Measurements from ENCODE around the gene VWF.
"Not testable (repeated sequence)": the region's sequence is repeated elsewhere in the genome, so short reads cannot be mapped to it uniquely, and the experiment has no call there.

The VWF gene

DNA sequence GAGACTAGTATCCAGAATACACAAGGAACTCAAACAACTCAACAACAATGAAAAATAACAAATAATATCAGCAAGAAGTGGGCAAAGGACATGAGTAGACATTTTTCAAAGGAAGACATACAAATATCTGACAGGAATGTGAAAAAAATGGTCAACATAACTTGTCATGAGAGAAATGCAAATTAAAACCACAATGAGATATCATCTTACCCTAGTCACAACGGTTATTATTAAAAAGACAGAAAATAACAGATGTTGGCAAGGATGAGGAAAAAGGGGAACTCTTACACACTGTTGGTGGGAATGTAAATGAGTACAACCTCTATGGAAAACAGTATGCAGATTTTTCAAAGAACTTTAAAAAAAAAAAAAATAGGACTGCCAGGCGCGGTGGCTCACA, 20.4 kb downstream of the VWF start:
- DNase-seq (ENCODE audit: low read depth) = no peak

DNA sequence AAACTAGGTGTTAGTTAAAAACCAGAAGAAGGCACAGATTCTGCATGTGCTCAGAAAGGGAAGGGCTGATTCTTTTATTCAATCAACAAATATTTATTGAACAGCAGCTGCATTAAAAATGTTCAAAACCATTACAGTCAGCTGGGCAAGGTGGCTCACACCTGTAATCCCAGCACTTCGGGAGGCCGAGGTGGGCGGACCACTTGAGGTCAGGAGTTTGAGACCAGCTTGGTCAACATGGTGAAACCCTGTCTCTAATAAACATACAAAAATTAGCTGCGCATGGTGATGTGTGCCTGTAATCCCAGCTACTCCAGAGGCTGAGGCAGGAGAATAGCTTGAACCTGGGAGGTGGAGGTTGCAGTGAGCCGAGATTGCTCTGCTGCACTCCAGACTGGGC, 22.4 kb downstream of the VWF start:
- not testable (repeated sequence) for DNase-seq (ENCODE audit: low read depth)

DNA sequence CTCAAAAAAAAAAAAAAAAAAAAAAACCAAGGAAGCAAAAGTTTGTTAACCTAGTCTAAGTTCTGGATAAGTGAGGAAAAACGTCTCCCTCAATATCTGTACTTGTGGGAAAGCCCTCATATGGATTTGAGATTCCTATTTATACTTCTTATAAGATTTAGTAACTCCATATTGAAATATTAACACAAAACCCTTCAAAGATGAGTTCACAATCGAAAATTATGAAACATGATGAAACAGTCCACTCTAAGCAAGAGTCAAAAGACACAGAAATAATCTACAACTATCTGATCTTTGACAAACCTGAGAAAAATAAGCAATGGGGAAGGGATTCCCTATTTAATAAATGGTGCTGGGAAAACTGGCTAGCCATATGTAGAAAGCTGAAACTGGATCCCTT, 25.2 kb downstream of the VWF start:
- no peak for DNase-seq (ENCODE audit: low read depth)

DNA sequence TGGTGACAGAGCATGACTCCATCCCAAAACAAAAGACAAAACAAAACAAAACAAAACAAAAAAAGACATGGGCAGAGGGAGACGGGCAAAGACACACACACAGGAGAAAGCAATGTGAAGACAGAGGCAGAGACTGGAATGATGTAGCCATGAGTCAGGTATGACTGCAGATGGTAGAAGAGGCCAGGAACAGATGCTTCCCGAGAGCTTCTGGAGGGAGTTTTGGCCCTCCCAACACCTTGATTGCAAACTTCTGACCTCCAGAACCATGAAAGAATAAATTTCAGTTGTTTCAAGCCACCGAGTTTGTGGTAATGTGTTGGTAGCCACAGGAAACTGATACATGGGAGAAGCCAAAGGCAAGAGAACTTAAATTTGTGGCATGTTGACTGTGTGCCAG, 27.1 kb downstream of the VWF start:
- no peak for DNase-seq (ENCODE audit: low read depth)

DNA sequence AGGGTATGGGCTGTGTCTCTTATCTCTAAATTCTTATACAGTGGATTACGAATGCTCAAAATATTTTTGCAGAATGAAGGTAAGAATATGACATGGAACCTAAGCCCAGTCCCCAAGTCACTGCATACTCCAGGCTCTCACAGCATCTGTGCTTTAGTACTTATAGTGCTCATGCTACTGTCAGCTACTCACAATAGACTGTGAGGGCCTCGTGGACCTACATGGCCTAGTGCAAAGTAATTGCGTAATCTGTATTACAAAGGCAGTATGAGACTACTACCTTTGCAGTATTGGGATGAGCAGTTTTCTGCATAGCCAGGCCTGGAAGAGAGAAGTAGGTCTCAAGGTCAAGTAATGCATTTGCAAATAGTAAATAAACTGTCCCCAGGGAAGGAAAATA, 27.9 kb downstream of the VWF start:
- DNase-seq (ENCODE audit: low read depth) = no peak

DNA sequence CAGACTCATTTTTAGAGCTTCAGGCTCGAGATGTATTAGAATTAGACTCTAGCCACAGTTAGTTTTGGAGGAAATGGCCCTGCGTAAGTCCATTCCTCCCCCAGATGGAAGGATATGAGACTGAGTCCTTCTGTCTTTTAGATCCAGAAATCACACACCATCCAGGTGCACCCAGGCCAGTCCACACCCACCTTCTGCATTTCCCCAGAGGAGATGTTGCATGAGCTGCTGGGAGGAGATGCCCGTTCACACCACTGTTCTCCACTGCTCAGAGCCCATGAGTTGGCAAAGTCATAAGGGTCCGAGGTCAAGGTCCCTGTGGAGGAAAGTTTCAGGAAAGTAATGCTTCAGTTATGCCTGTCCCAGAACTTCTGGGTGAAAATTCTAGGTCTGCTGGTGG, 29.2 kb downstream of the VWF start:
- no peak for DNase-seq (ENCODE audit: low read depth)

DNA sequence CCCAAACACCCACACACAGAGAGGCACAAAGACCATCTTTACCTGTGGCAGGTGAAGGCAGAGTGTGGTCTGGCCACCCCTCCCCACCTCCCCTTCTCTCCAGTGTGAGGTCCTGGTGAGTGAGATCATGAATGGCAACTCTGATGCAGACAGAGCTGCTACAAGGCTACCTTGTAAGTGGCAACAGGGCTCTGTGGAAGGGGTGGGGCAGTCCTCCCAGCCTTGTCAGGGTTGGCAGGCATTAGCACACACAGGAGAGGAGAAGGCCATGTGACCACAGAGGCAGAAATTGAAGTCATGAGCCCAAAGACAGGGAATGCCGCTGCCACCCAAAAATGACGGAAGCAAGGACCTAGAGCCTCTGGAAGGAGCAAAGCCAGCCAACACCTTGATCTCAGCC, 30.7 kb downstream of the VWF start:
- no peak for DNase-seq (ENCODE audit: low read depth)

DNA sequence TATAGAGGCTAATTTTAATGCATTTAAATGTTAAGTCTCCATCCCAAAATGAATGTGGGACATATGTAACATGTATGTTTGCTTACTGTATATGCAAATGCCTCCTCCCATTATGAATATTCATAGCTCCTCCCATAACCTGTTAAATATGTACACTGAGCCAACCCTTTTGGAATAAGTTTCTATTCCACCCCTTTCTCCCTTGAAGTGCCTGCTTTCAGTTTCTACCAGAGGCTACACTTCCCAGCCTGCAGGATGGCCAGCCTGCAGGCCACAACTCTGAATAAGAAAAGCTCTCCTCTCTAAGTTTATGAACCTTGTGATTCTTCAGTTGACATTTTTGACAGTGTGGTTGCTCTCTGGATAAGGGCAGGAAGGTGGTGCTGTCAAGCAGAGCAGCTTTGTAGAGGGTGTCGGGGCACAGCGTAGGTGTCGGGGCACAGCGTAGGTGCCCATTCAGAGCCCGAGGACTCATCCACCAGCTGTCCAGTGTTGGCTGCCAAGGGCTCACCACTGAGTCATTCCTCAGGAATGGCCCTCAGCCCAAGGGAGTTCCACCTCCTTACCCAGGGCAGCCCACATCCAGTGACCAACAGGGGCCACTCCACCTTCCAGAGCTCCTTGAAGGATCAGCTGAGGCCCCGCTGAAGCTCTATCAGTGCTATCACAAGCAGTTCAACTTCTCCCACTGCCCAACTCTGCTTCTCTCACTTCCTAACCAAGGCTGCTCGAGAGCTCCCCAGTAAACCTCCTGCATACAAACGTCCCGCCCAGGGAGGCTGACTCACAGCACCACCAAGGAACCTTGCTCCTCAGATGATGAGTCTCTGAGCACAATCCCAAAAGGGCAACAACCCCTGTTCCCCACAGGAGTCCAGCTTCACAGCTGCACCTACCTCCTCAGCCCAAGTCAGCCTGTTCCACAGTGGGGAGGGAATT, 31.4 kb downstream of the VWF start:
- peak; percentile 59 for DNase-seq (ENCODE audit: low read depth)

DNA sequence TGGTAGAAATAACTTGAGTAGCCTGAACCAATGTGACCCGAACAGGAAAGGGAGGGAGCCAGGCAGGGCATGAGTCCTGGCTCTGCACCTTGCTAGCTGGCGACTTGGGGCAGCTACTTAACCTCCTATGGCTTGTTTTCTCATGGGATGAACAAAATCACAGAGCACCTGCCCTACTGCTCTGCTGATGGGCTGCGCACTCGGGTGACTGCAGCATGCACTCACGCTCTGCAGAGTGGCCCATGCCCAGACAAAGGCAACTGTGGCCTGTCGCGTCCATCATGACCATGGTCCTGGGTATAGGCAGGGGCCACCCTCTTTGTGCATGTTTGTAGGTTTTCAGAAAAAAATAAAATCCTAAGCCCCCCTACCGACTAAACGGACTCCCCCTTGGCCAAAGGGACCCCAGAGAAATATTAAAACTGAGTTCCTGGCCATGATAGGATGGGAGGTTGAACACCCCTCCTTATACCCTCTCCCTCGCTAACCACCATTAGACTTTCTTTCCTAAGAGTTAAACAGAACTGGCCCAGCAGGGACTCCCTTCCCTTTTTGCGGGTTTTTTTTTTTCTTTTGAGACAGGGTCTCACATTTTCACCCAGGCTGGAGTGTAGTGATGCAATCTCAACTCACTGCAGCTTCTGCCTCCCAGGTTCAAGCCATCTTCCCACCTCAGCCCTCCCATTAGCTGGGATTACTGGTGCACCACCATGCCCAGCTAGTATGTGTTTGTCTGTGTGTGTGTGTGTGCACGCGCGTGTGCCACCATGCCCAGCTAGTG, 32.5 kb downstream of the VWF start:
- DNase-seq (ENCODE audit: low read depth) = no peak

DNA sequence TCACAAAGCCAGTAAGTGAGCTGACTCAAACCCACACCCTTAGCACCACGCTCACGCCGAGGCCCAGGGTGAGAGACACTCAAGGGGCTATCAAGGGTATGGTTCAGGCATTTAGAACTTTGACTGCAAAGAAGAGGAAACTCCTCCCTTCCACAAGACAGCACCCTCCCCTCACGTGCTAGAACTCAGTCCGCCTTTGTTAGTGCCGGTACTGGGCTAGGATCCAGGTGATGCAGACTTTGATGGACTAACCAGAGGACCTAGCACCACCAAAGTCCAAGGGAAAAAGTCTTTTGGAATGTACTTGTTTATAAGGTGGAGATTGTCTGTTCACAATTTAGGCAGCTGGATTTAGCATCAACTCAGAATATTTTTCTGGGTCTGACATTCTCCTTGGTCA, 33.7 kb downstream of the VWF start:
- no peak for DNase-seq (ENCODE audit: low read depth)

DNA sequence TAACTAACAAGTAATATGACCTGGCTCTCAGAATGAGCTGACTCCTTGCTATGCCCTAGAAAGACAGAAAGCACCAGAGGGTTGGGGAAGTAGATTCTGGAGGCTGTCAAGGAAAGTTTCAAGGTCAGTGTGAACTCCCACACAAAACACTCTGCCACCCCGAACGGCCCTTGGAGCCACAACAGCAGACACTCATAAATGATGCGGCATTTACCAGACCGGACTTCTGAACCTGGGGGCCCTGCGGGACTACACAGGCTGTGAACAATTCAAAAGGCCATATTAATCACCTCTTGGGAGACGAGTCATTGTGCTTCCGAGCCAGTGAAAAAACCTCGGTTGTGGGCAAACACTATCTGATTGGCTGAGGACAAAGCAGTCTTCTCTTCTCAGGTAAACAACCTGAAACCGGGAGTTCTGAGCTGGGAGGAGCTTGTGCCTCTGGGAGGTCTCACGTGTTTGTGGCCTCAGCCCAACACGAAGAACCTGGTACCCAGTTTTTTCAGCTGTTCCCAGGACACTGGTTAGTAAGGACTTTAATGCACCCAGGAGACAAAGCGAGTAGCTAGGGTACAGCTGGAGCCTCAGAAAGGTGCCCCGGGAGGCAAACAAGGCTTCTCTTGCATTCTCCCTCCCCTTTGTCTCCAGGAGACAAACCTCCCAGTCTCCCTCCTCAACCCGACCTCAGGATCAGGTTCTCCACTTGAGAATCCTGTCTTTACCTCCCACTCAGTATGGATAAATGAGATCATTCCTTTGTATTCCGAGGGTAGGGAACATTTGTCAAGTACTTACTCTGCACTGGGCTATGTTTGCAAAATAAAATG, 35.3 kb downstream of the VWF start:
- DNase-seq (ENCODE audit: low read depth) = no peak

DNA sequence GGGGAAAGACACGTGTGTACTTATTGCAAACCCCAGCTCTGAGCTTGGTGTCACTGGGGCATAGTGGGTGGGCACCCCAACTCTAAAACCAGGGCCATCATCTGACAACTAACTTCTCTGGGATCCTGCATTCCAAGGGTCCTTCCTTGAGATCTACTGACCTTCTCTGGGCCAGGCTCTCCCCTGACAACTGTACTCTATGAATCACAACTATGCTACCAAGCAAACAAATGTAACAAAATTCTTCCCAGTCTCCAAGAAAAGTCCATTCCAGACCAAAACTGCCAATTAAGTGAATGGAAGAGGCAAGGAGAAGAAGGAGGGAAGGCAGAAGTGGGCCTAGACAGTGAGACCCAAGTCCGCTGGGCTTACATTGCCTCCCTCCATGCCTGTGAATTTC, 38.2 kb downstream of the VWF start:
- no peak for DNase-seq (ENCODE audit: low read depth)

DNA sequence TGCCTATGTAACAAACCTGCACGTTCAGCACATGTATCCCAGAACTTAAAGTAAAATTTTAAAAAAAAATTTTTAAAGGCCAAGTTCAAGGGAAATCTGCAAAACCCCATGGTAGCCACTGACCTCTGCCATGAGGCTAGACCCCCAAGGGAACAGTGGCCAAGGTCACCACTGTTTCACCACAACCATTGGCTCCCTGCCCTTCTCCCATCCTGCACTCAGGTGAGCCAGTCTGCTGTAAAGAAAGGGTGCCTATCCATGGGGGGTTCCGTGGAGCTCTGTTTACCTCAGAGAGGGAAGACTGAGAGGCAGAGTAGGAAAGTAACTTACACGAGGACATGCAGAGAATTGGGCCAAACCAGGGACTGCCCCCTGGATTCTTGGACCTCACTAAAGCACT, 38.6 kb downstream of the VWF start:
- no peak for DNase-seq (ENCODE audit: low read depth)

DNA sequence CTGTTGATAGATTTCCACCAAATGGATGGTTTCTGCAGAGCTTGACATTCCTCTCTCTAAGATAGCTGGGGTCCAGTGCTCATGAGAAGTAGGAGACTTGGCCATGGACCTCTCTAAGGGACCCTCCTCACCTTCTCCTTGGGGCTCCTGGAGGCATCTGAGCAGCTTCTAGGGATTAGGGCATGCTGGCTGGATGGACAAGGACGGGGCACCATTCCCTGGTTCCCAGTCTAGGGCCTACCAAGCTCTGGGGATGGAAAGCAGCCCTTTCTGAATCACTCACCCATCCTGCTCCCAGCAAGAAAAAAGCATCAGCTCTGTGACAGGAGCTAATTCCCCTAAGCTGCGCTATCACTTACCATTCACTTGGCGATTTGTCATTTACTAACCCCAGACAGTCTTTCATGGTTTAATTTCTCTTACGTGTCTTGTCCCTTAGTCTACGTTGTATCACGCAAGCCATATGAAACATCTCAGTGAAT, 39.5 kb downstream of the VWF start:
- DNase-seq (ENCODE audit: low read depth) = no peak

DNA sequence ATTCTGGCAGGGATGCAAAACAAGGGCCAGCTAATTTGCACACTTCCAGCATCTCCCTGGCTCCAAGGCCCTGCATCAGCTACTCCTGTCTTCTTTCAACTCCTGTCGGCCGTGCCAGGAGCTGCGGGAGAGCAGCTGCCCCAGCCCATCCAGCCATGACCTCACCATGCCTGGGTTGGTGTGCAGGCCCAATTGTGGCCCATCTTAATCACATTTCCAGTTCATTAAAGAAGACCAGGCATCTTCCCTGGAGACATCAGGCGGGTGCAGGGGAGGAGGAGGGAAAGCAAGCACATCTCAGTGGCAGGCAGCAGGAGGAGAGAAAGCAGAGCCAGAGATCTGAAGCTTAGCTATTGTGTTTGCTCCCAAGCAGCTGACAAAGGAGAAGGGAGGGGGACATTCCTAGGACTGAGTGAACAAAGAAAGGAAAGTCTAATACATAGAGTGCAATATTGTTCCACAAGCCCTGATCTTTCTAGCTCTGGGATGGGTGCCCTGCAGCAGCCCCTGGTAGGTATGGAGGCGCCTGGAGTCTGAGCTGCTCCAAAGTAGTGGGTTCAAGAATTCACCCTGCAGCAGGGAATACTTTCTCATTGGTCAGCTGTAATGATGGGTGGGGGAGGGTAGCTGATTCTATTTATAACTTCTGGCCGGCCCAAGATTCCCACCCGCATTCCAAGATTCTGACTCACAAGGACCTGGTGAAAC, 40.1 kb downstream of the VWF start:
- no peak for DNase-seq (ENCODE audit: low read depth)

DNA sequence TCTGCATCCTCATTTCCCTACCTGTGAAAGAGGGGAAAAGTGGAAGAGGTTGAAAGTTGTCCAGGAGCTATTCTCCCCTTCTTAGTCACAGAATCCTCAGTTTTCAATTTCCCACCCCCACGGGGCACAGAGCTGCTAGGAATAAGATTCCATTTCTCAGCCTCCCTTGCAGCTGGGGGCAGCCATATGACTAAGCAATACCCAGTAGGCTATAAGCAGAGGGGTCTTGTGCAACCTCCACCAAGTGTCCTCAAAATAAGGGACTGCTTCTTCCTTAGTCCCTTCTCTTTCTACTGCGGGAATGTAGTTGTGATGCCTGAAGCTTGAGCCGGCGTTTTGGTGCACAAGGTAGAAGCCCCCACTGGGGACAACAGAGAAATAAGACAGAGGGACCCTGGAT, 40.9 kb downstream of the VWF start:
- DNase-seq (ENCODE audit: low read depth) = no peak

DNA sequence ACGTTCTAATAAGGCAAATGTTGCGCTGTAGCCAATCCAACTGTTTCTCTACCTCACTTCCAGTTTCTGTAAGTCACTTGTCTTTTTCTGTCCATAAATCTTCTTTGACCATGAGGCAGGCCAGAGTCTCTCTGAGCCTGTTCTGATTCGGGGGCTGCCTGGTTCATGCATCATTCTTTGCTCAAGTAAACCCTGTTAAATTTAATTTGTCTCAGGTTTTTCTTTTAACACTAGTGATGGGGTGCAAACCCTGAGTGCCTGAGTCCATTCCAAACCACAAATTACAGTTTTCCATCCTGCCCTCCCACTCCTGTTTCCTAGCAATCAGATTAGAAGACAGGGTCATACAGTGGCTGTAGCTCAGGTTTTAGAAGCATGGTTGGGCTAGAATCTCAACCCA, 41.9 kb downstream of the VWF start:
- no peak for DNase-seq (ENCODE audit: low read depth)

DNA sequence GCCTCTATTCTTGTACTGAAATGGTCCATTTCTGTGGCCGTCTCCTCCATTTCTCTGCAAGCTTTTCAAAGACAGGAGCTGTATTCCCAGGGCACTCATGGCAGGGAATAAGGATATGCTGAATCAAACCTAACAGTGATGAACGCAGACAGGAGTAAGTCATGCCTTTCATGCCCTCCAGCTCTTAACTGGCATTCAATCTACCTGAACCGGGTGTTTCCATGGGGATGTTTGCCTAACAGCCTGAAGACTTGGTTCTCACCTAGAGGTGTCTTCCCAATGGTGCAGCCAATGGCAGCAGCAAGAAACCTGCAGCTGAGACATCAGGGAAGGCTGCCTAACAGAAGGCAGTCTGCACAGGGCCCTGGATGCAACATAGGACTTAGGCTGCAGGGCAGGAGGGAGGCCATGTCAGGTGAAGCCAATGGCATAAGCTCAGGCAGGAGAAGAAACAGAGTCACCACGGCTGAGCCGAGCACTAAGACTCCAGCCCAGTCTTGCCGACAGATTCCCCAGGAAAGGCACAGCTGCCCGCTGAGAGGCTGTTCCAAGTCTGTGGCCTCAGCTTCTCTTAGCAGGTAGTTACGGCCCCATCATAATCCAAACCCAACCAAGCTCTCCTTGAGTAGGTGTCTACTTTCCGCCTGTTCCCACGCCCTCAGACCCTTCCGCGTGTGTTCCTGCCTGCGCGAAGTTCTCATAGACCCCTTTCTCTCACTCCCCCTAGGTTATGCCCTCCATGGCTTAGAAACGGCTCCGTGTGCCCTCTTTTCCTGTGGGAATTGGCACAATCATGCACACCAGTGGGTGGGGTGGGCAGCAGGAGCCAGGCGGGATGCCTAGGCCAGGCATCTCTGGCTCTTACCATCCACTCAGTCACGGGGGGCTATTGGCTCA, 44.1 kb downstream of the VWF start:
- no peak for DNase-seq (ENCODE audit: low read depth)

DNA sequence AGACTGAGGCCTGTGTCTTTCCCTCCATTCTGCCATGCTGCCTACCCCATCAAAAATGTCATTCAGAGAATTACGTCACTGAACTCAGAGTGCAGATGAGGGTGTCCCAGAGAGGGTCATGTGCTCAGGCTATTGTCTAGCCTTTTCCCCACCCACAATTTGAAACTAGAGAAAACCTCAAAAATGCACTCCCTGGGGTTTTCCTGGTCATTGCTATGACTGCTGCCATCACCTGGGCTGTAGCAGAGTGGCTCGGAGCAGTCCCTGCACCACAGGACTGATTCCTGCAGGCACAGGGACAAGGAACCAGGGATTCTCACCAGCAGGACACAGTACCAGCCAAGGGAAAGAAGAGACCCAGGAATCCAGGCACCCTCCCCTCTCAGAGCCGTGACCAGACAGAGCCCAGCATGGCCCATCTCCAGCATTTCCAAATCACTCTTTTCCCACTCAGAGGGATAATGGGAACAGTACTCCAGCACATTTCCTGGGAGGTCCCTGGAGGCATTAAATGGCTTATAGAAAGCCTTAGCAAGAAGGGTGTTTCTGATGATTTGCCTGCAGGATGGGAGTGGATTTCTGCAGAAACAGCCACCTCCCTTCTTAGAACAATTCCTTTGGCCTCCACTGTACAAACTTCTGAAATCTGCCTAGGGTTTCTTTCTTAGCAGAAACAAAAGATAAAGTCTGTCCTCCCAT, 45.9 kb downstream of the VWF start:
- DNase-seq (ENCODE audit: low read depth) = no peak

DNA sequence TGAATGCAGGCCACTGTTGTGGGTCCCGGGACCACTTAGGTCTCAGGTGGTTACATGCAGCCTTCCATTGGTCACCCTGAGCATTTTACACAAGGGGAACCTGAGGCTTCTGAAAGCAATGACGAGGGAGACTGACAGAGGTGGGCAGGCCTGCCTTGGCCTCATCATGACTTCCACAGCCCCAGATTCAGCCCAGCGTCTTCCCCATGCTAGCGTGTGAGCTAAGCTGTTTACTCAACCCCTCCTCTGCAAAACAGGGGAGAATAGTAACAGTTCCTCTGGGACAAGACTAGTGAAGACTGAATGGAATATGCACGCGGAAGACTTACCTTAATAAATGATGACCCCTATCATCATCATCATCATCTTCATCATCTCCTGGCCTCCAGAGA, 46.8 kb downstream of the VWF start:
- no peak for DNase-seq (ENCODE audit: low read depth)

All from GM04503 (cell line).